GM19467 (cell line): ENCODE measurements around the gene ETS1.

ENCODE experiments used
- ATAC-seq: cut with Tn5 transposase; IDR thresholded peaks from one replicate; pipeline ENCODE4 v1.9.1; 2021; ENCODE audit warnings: mild to moderate bottlenecking, moderate library complexity; ENCODE audit not compliant: unreplicated experiment

ETS1 gene

DNA sequence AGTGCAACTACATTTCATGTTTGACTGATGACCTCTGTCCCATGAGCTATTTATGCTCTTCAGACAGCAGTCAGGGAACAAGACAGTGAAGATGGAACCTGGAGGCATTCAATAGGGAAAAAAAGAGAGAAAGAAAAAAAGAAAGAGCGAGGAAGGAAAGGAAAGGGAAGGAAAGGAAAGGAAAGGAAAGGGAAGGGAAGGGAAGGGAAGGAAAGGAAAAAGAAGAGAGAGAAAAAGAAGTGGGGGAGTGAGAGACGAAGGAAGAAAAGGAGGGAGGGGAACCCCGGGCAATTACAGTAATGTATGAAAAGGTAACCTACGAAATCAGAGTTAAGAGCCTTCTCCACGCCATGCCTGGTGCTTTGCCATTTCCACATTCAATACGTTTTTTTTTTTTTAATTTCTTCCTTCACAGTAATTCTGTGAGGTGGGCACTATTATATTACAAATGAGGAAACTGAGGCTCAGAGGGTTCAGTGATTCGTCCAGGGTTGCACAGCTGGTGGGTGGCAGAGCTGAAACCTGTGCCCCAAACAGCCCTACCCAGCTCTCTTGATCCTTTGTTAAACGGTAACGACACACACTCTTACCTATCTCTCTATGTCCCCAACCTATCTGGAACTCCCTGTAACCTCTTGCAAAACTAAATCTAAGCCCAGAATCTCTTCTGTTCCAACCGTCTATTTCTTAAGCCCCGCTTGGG lies 39.3 kb downstream of the ETS1 start:
- no peak for ATAC-seq

DNA sequence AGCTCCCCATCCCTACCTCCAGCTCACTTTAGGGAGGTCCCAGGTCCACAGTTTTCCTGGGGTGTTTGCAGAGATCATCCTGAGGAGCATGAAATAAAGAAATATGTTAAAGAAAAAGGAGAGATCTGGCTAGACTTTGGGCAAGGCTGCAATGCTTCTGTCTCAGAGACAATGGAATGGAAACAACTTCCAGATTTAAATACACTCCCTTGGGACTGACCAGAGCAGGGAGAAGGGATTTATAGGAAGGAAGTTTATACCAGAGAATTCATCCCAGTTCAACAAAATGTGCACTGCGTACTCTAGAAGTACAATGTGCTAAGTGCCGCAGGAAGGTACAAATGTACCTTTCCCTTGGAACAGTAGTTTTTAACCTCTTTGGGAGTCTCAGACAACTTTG lies 40.4 kb downstream of the ETS1 start:
- ATAC-seq, result no peak

DNA sequence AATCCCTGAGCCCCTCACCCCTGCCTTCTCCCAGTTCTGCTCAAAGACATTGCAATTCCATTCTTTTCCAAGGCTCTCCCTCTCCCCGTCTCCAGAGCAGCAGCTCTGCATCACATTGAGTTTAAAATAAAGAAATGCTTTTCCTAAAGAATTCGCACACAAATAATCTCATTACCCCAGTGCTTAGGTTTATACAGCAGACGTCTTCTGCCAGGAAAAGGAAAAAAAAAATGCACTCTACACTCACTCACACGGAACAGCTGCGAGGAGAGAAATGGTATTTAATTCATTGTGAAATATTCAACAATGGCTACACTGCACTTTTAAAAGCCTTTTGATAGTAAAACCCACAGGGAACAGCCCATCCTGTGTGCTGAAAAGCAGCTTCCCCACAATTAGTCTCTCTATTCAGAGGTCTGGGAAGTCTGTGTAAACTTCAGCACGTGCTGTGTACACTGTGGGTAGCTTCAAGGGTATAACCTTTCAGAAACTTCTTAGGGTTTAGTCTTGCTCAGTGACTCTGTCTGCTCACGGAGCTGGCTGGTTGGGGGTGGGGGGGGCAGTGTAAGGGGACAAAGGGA lies 42.8 kb downstream of the ETS1 start:
- no peak for ATAC-seq

DNA sequence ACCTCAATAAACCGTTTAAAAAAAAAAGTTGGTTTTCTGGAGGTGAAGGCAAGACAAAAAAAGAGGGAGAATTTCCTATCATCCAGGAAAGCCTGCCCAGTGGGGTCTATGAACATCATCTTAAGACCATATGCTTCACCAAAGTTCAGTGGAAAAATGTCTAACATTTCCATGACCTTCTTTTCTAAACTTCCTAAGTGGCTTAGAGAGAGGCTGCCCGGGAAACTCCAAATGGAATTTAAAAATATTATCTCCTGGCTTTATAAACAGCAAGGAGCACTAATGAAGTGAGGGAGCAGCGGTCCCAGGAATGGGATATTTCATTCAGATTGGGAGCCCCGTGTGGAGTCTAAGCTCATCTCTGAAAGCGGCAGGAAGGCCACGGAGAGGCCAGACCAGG lies 46.9 kb downstream of the ETS1 start:
- ATAC-seq, result no peak

DNA sequence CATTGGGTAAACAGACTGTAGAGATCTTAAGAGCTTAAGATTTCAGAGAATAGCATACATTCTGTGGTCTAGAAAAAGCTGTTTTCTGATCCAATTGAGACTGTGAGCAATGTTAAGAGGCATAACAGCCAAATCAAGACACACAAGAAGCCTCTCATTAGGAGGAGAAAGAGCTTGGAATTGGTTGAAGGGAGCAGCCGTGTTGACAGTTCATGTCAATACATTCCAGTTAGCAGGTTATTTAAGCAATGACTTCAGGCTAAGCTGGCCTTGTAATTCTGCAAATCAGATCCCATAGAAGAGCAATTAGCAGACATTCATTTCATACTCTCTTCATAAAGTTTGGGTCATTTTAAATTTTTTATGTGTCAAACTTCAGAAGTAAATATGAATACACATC lies 50.9 kb downstream of the ETS1 start:
- ATAC-seq, result no peak

DNA sequence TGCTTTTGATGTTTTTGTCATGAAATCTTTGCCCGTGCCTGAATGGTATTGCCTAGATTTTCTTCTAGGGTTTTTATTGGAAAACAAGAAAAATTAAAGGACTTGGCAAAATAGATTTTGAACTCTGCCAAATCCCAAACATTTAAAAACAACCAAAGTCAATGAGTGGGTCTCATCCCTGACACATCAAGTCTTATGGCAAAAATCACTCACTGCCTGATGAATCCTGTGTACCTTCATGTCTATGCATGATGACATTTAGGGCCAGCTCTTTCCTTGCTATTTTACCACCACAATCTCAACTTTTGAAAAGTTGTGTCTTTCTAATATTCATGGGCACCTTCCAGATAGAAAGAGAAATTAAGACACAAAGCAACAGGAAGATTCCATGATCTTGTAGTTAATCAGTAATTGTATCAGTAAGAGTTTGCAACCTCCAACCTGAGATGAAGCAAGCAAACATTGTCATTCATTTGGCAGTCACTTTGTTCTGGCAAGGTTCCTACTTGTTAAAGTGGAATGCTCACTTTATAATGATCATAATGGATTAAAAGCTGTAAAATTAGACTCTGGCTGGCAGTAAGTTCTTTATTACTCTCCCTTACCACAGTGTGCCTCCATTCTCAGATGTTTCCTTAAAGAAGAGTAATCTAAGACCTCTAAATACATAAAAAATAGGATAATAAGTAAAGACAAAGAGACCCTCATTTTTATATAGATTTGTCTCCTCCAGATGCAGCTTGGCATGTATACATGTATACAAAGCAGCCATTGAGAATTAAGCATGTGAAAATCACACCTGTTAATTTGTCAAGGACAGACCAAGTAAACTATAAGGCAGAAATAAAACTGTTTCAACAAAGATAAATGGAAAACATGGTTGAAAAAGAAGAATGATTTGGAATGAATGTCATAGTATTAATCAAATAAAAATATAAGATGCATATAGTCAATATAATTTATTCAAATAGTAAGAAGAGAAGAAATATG lies 51.6 kb downstream of the ETS1 start:
- no peak for ATAC-seq

DNA sequence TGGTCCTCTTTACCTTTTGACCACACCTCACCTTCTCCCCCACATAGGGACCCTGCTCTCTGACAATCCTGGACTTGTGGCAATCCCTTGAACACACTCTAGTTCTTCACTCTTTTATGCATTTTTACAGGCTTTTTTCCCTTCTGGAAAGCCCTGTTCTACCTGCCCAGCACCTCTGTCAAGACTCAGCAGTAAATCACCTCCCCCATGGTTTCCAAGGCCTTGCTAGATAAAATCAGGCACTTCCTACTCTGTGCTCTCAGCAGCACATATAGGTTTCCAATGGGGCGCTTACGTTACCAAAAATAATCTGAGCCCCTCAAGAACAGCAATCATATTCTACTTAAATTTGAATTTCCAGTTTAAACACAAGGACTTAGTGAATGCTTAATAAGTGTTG lies 53.9 kb downstream of the ETS1 start:
- ATAC-seq, result no peak

DNA sequence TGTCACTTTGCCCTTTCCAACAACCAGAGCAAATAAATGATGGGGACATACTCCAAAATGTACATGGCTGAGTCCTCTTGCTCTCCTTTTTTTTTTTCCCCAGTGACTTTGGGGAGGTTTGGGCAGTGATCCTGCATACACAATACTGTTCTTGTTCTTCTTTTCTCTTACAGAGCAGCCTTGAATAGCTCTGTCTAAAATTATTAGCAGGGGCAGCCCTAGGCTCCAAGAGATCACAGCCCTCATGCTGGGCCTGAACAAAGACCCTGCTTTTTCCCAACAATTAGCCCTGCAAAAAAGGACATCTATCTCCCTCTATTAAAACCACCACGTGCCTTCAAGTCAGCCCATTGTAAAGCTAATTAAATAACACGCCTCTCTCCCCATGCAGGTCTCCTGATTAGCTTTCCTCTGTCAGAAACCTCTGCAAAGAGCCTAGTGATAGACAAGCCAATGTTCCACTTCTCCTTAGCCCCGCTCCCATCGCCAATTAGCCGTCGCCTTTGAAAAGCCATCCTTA lies 54.7 kb downstream of the ETS1 start:
- no peak for ATAC-seq

DNA sequence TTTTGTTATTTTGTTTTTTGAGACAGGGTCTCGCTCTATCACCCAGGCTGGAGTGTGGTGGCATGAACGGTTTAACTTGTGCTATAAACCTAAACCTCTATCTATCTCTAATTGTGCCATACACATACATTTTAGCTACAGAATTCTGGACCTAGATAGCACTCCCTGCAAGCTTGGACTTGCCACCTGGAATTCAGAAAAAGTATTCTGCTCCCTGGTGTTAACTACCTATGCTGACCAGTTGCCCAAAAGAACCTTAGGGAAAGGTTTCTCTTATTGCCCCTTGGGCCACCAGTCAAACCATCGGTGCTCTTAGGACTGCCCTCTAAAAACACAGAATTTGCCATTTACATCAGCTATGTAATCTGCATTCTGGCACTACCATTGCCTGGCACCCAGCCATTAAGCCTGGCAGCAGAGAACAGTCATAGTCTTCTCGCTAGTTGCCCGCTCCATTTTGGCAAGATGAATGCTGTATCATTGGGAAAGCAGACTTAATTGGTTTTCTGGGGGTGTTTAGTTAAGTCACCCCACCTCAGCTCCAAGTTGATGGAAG lies 55.3 kb downstream of the ETS1 start:
- no peak for ATAC-seq

DNA sequence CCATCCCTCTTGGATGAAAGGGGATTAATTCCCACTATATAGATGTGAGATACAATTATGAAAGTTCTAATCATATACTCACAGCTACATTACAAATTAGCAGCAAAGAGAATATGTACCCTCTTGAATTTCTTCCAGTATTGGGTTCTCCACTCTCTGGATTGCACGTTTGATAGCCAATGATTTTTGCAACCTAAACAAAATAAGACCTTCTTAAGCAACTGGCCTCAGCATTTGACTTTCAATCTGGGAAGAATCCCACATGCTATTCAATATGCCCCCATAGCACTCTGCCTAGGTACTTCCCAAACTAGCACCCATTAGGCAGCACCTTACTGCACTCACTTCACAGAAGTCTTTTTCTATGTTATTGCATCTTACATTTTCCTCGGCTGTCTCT lies 55.8 kb downstream of the ETS1 start:
- no peak for ATAC-seq

DNA sequence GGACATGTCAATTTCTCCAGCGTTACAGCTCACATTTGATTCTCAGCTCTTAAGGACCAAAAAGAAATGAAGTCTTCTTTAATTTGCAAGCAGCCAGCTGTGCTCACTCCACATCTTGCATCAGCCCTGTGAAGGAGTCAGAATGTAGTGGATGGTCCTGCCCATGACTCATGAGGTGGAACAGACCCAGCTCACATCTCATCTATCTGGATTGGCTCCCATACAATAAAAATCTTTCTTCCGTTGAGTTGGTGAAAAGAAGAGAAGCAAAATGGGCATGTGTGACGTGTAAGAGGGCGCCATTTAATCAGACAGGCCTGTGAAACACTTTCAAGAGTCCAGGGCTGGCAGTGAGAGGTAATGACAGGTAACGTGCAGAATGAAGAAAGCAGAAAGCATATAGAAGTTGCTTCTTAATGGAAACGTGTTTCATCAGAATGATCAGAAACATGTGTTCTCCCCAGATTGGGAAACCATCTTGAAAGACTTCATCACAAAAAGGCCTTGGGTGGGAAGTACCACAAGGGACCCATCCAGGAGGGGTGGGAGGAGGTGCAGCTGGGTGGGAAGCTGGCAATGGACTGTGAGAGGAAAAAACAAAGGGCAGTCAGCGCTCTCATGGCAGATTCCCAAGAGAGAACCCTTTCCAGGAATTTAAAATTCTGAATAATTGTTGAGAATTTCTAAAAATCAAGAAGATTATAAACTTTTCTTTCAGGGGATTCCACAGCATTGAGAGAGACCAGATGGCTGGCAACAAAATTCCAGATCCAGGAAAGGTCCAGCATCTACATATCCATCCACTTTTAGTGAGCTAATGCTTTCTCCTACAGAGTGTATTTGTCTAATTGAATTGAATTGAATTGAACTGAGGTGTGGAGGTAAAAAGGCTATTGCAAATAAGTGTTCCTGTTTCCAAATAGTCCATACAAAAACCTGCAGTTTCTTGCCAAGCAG lies 57.0 kb downstream of the ETS1 start:
- ATAC-seq, result no peak

DNA sequence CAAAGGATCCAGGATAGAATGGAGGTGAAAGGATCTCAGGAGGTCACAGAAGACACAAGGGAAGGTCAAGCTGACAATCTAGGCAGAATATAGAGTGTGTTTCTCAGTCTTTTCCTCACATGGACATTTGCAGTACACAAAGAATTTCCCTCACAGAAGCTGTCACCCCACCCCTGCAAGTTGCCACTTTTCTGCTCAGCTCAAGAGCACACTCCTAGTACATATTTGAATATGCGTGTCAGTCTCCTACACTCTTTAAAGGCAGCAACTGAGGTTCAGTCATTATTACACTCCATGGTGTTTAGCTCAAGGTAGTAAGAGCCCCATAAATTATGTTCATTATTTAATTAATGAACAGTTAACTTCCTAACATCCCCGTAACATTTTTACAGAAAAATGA lies 59.1 kb downstream of the ETS1 start:
- ATAC-seq, result no peak

DNA sequence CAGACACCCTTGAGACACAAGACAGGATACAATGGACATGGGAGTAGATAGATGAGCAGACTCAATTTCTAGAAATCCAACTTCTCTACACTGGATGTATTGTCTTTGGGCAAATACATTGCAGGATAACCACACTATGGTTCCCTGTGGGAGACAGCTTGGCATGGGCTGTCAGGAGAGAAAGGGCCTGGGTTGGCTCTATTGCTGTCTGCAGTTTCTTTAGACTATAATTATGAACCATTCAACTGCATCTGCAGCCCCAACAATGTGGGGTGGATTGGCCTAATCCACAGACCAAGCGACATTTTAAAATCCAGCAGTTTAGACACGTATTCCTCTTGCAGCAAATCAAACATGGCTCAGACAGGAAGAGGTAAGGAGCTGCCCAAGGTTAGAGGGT lies 60.3 kb downstream of the ETS1 start:
- no peak for ATAC-seq

DNA sequence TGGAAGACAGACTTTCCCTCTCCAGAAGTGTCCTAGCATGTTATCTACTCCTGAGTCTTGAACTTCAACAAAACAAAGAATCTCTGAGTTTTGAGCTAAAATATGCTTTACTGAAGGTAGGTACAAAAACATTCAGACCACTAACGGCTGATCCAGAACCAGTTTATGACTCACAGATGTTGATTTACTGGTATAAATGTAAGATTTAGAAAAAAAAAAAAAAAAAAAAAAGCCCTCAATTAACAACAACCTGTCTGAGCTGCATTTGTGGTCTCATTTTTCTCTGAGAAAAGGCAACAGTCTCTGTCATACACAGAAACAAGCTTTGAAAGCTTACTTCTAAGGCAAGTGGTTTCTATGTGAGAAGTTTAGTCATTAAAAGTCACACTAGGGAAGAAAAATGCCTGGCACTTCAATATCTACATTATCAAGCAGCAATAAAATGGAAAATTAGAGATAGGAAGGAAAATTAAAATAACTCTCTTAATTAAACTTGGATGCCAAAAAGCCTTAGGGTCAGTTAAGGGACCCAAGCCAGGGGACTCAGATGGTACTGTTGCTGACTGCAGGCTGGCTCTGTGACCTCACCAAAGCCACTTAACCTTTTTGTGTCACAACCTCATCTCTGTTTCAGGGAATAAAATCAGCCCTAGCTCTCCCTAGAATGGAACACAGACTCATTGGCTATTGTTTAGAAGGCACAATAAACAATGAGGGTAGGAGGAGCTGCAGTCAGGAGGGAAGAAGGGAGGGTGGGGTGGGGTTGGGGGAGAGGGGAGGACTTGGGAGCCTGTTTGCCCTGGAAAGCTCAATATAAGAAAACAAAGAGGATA lies 61.7 kb downstream of the ETS1 start:
- no peak for ATAC-seq

DNA sequence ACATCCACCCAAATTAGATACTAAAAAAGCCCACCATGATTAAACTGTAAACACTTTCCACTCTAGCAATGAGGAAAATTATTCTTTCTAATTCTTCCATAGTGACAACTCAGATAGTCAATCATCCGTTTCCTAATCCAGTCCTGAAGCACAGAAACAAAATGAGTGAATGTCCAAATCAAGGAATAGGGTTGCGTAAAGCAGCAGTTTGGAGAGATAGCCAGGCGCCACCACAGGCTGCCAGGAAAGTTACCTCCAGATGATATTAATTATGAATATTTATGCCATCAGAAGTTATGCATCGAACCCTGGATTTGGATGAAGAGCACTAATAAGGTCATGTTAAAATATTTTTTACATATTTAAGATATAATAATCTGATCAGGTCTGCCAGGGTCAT lies 63.2 kb downstream of the ETS1 start:
- ATAC-seq, result no peak

DNA sequence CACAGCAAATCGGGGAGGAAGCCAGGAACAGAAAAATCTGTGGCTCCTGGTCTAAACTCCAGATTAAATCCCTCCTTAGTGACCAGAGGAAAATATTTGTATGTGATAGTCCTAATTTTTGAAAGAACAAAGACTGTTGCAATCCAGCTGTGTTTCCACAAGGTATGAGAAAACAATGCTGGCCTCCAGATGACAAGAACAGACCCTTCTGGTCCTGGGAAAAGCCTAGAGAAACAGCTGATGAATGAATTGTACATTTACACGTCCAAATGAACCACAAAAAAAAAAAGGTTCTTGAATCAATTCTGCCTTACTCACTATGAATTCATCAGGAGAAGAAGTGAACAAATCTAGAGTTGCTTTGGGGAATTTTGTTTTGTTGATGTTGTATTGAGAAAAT lies 63.7 kb downstream of the ETS1 start:
- no peak for ATAC-seq

DNA sequence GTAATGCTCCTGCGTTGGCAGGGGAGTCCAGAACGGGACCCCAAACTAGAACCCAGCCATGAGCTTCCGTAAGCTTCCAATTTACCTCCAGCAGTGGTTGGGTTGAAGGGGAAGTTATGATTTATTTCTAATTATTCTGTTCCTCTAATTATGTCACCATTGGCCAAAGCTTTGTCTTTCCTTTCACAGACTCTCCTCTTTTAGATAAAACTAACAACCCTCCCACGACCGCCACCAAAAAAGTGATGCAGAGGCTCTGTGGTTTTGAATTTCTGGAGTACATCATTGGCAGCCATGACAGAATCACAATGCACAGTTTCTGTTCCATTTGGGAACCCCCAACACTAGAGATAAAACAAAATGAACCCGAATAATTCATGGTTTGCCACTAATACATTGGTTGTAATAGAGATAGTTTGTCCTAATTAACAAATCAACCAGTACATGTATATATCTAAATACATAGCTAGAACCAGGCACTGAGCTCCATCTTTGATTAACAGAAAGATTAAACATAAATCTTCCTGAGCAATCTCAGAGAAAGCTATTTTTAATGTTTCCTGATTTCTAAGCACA lies 64.3 kb downstream of the ETS1 start:
- no peak for ATAC-seq

DNA sequence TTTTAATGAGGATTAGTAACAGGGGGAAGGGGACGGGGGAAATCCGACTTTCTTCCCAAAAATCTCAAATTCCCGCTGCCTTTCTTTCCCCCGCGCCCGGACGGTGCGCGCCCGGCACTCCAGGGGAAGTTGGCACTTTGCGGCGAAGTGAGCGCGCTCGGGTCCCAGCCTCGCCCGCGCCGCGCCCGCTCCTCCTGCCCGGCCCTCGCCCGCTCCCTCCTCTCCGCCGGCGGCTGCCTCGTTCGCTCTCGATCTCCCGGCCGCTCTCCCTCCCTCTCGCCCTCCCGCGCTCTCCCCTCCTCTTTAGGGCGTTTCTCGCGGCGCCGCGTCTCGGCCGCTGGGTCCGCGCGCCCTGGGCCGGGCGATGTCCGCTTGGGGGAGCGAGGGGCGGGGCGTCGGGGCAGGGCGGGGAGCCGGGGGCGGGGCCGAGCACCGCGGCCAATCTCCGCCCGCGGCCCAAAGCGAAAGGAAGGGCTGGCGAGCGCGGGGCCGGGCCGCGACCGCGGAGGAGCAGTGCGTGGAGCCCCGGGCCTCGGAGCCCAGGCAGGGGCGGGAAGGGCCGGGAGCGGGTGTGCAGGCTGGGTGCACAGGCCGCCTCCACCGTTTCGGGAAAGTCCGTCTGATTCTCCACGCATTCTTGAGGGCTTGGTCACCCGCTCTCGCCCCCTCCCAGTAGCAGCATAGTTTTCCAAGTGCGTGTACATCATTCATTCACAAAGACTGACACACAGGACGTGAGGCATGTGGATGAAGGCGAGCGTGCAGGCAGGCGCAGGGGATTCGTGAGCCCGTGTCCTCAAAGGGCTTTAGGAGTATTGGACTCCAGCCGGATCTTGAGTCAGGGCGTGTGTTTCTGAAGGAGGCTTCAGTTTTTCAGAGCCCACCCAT lies 65.1 kb downstream of the ETS1 start:
- ATAC-seq, result peak; percentile 70
